H9 (cell line): ENCODE results near the gene WDR59. TPM values are rescaled to one million over a fixed set of nuclear protein-coding genes. Genes with fewer than 3 reads are reported as not detected.

ENCODE experiments used
- DNase-seq: peaks from one replicate; pipeline ENCODE4 v3.0.0-alpha.2; 2017
- H2AFZ ChIP-seq: one replicate; pipeline ENCODE4 v1.6.1; 2013; ENCODE audit warnings: mild to moderate bottlenecking, low read length, control low read depth, moderate library complexity
- H2AK5ac ChIP-seq: 2 replicates; pipeline ENCODE4 v1.6.1; 2013; ENCODE audit warnings: low read length, control low read depth, mixed read lengths; ENCODE audit not compliant: insufficient read length
- H2BK120ac ChIP-seq: one replicate; pipeline ENCODE4 v1.6.1; 2013; ENCODE audit warnings: low read depth, mild to moderate bottlenecking, low read length, control low read depth, inconsistent platforms; ENCODE audit not compliant: poor library complexity, severe bottlenecking
- H2BK12ac ChIP-seq: 2 replicates; pipeline ENCODE4 v1.6.1; 2013; ENCODE audit warnings: low read length, control low read depth, mixed read lengths, low read depth; ENCODE audit not compliant: insufficient read length
- H2BK15ac ChIP-seq: 2 replicates; pipeline ENCODE4 v1.6.1; 2013; ENCODE audit warnings: low read depth, low read length, control low read depth
- H2BK20ac ChIP-seq: one replicate; pipeline ENCODE4 v1.6.1; 2013; ENCODE audit warnings: low read depth, mild to moderate bottlenecking, low read length, control low read depth, inconsistent platforms; ENCODE audit not compliant: poor library complexity, severe bottlenecking
- H2BK5ac ChIP-seq: 2 replicates; pipeline ENCODE4 v1.6.1; 2013; ENCODE audit warnings: low read length, control low read depth, mixed read lengths; ENCODE audit not compliant: insufficient read length
- H3K14ac ChIP-seq: 2 replicates; pipeline ENCODE4 v1.6.1; 2013; ENCODE audit warnings: low read length, control low read depth; ENCODE audit not compliant: insufficient read depth
- H3K18ac ChIP-seq: 2 replicates; pipeline ENCODE4 v1.6.1; 2013; ENCODE audit warnings: low read depth, mild to moderate bottlenecking, mixed read lengths, low read length, control low read depth; ENCODE audit not compliant: insufficient read length
- H3K23ac ChIP-seq: 2 replicates; pipeline ENCODE4 v1.6.1; 2013; ENCODE audit warnings: low read length, control low read depth, mixed read lengths, low read depth; ENCODE audit not compliant: insufficient read length
- H3K23me2 ChIP-seq: 2 replicates; pipeline ENCODE4 v1.6.1; 2013; ENCODE audit warnings: low read depth, mild to moderate bottlenecking, mixed read lengths, low read length, control low read depth; ENCODE audit not compliant: insufficient read length, poor library complexity, severe bottlenecking
- H3K27ac ChIP-seq: 2 replicates; pipeline ENCODE4 v1.5.1; 2013; ENCODE audit warnings: low read length, control low read depth, mixed read lengths, low read depth; ENCODE audit not compliant: insufficient read length
- H3K27me3 ChIP-seq: 2 replicates; pipeline ENCODE4 v1.6.1; 2013; ENCODE audit warnings: low read length, control low read depth, inconsistent platforms; ENCODE audit not compliant: insufficient read depth
- H3K4ac ChIP-seq: 2 replicates; pipeline ENCODE4 v1.6.1; 2013; ENCODE audit warnings: low read depth, mild to moderate bottlenecking, control low read depth, inconsistent platforms, low read length, moderate library complexity
- H3K4me1 ChIP-seq: 2 replicates; pipeline ENCODE4 v1.6.1; 2013; ENCODE audit warnings: low read length, control low read depth, inconsistent platforms; ENCODE audit not compliant: insufficient read depth
- H3K4me2 ChIP-seq: 2 replicates; pipeline ENCODE4 v1.6.1; 2013; ENCODE audit warnings: low read length, control low read depth, mixed read lengths; ENCODE audit not compliant: insufficient read length, insufficient read depth
- H3K56ac ChIP-seq: 2 replicates; pipeline ENCODE4 v1.6.1; 2013; ENCODE audit warnings: low read depth, mild to moderate bottlenecking, mixed read lengths, low read length, control low read depth; ENCODE audit not compliant: insufficient read length
- H3K79me1 ChIP-seq: 2 replicates; pipeline ENCODE4 v1.6.1; 2013; ENCODE audit warnings: low read depth, mild to moderate bottlenecking, moderate library complexity, low read length, control low read depth, inconsistent platforms; ENCODE audit not compliant: insufficient read depth, poor library complexity, severe bottlenecking
- H3K79me2 ChIP-seq: 2 replicates; pipeline ENCODE4 v1.6.1; 2013; ENCODE audit warnings: low read length, control low read depth, inconsistent platforms; ENCODE audit not compliant: insufficient read depth
- H3K9ac ChIP-seq: 2 replicates; pipeline ENCODE4 v1.6.1; 2013; ENCODE audit warnings: low read length, control low read depth, mixed read lengths; ENCODE audit not compliant: insufficient read length; ENCODE audit errors: extremely low read depth
- H3K9me3 ChIP-seq: one replicate; pipeline ENCODE4 v1.6.1; 2013; ENCODE audit warnings: low read depth, low read length, inconsistent platforms; ENCODE audit not compliant: control insufficient read depth
- H3T11ph ChIP-seq: one replicate; pipeline ENCODE4 v1.6.1; 2013; ENCODE audit warnings: mild to moderate bottlenecking, low read length, control low read depth, inconsistent platforms
- H4K20me1 ChIP-seq: one replicate; pipeline ENCODE4 v1.6.1; 2013; ENCODE audit not compliant: control insufficient read depth, insufficient read length, insufficient read depth
- H4K5ac ChIP-seq: 2 replicates; pipeline ENCODE4 v1.6.1; 2013; ENCODE audit warnings: low read depth, mild to moderate bottlenecking, mixed read lengths, low read length, control low read depth; ENCODE audit not compliant: insufficient read length
- H4K8ac ChIP-seq: replicated peaks from 2 replicates; pipeline ENCODE4 v1.6.1; 2013; ENCODE audit warnings: low read length, control low read depth, mixed read lengths, low read depth; ENCODE audit not compliant: insufficient read length
- H4K91ac ChIP-seq: 2 replicates; pipeline ENCODE4 v1.6.1; 2013; ENCODE audit warnings: low read depth, mild to moderate bottlenecking, moderate library complexity, mixed read lengths, low read length, control low read depth; ENCODE audit not compliant: insufficient read length
- H3K27ac Mint-ChIP-seq, 3 experiments: 2 replicates in 2 of 3; 3 replicates in 1 of 3; pipeline ENCODE4 v1.8.0; 2020 to 2021; ENCODE audit warnings: mixed read lengths in 3 of 3, mild to moderate bottlenecking in 1 of 3, moderate library complexity in 1 of 3
- H3K27me3 Mint-ChIP-seq: 2 replicates; pipeline ENCODE4 v1.8.0; 2021; ENCODE audit warnings: low read depth, mild to moderate bottlenecking, moderate library complexity, mixed read lengths
- H3K36me3 Mint-ChIP-seq, 3 experiments: 2 replicates in 2 of 3; 3 replicates in 1 of 3; pipeline ENCODE4 v1.8.0; 2020 to 2021; ENCODE audit warnings: low read depth in 3 of 3, mixed read lengths in 3 of 3; ENCODE audit not compliant: insufficient read depth in 1 of 3
- H3K4me1 Mint-ChIP-seq, 2 experiments: 2 replicates each; pipeline ENCODE4 v1.8.0; 2020; ENCODE audit warnings: mixed read lengths in 2 of 2
- H3K4me3 Mint-ChIP-seq, 2 experiments: 2 replicates in 1 of 2; 3 replicates in 1 of 2; pipeline ENCODE4 v1.8.0; 2020 to 2021; ENCODE audit warnings: mild to moderate bottlenecking in 2 of 2, mixed read lengths in 2 of 2, moderate library complexity in 1 of 2
- H3K9me3 Mint-ChIP-seq, 2 experiments: 2 replicates in 1 of 2; 3 replicates in 1 of 2; pipeline ENCODE4 v1.8.0; 2020; ENCODE audit warnings: mild to moderate bottlenecking in 2 of 2, mixed read lengths in 2 of 2, moderate library complexity in 1 of 2
- CTCF ChIP-seq: fragments of 200-600 bp; sonication (generic); conservative IDR thresholded peaks from 3 replicates; pipeline ENCODE4 v1.8.0; 2021; ENCODE audit warnings: antibody characterized with exemption, mild to moderate bottlenecking
- WGBS: extraction: QIAGEN DNeasy Blood & Tissue Kit; methylation state at CpG from one replicate; pipeline ENCODE4 v1.1.7; 2013; ENCODE audit warnings: missing lambda C conversion rate, low lambda C conversion rate, mixed read lengths; ENCODE audit not compliant: insufficient read length; ENCODE audit errors: extremely low coverage; 5-methylcytosine and 5-hydroxymethylcytosine counted together
- total RNA-seq: library from RNA; stranded (reverse); gene quantifications from 2 replicates; pipeline ENCODE4 v1.2.1, GENCODE V29; 2021

The WDR59 gene
- total RNA-seq, 1 experiment from 2014 or later = 97.5 TPM

- Histone ChIP-seq H3K9ac (no peak overlapping the region), H3K79me1 (peaks cover 8% of the 10 kb centered on the region), H3K4ac (no peak overlapping the region), H4K20me1 (no peaks in the 10 kb centered on the region), H3K23ac (no peak overlapping the region), H3K56ac (no peak overlapping the region), H3K18ac (no peak overlapping the region), H3K14ac (no peak overlapping the region), H2BK15ac (no peak overlapping the region), H2AFZ (no peak overlapping the region), H2AK5ac (no peak overlapping the region), H4K8ac (no peak overlapping the region), H3K27me3 (no peaks in the 10 kb centered on the region), H3K4me1 (peaks cover 6% of the 10 kb centered on the region; the same call in 1 of the 2 replicates), H2BK20ac (no peak overlapping the region), H3K79me2 (peaks cover 8% of the 10 kb centered on the region; the same call in 1 of the 2 replicates), H3K9me3 (no peaks in the 10 kb centered on the region), H3K4me2 (no peak overlapping the region), H3K23me2 (no peaks in the 10 kb centered on the region), H3T11ph (no peak overlapping the region), H2BK5ac (no peak overlapping the region), H2BK12ac (no peak overlapping the region), H4K91ac (no peak overlapping the region), H4K5ac (no peak overlapping the region), H3K27ac (no peak overlapping the region), H2BK120ac (no peak overlapping the region)
- Mint-ChIP-seq H3K27me3 (no peaks in the 10 kb centered on the region), H3K36me3 (peaks cover 28 to 39% (median 29%) of the 10 kb centered on the region in 3 experiments), H3K4me3 (no peak overlapping the region), H3K27ac (peak overlapping the region in 1 of 3 experiments; percentile 81; a peak in 2 of 7 replicates), H3K4me1 (peaks cover 8 to 13% of the 10 kb centered on the region in 2 experiments; a peak in 3 of 4 replicates), H3K9me3 (peaks cover 25 to 29% of the 10 kb centered on the region in 2 experiments)
- no peak for DNase-seq
- TF ChIP-seq CTCF = no peak
- WGBS = no CpG with 5 or more reads among the region's 2 CpGs
Observed at GRCh38 chr16:75023009-75023408, 38.1 kb upstream of the WDR59 start.
